ENCODE measurements around the gene CCDC33. TPM values are rescaled to one million over a fixed set of nuclear protein-coding genes. Genes with fewer than 3 reads are reported as not detected.
A peak's percentile ranks its signal among the peaks of the same experiment; 100 is the strongest.
"Not testable (repeated sequence)": the region's sequence is repeated elsewhere in the genome, so short reads cannot be mapped to it uniquely, and the experiment has no call there.

CCDC33 gene
- total RNA-seq, 1 experiment from 2014 or later, result not detected

DNA sequence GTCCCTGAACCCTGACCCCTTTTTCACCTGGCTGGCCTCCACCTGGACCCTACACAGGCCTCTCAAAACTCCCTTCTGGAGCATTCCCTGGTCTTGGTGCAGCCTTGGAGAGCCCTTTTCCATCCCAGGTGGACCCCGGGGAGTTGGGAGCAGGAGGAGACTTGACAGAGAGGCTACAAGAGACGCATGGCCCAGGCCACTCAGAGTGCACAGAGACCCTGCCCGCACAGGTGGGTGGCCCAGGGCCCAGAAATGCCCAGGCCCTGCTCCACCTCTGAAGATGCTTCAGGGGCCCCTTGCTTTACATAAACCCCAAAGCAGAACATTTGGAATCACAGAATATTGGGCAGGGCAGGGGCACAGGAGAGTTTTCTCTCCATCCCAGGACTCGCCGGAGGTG lies 97.0 kb downstream of the CCDC33 start:
- no peak for DNase-seq (ENCODE audit: low read depth)

DNA sequence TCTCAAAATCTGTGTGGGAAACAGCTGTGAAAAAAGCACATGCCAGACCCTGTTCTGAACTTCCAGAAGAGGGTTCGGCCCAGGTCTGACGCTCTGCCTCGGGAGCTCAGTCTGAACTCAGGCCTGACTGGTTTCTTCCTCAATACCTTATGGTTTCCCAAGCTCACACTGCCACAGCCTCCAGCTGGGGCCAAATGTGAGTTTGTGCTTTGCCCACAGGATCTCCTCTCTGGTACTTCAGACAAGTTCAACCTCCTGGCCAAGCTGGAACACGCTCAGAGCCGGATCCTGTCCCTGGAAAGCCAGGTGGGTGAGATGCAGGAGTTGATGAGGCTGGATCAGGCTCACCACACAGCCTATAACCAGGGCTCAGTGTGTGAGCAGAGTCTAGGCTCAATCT lies 97.5 kb downstream of the CCDC33 start:
- no peak for DNase-seq (ENCODE audit: low read depth)

DNA sequence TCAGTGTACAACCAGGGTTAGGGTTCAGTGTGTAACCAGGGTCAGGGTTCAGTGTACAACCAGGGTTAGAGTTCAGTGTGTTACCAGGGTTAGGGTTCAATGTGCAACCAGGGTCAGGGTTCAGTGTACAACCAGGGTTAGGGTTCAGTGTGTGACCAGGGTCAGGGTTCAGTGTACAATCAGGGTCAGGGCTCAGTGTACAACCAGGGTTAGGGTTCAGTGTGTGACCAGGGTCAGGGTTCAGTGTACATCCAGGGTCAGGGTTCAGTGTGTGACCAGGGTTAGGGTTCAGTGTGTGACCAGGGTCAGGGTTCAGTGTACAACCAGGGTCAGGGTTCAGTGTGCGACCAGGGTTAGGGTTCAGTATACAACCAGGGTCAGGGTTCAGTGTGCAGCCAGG lies 98.0 kb downstream of the CCDC33 start:
- no peak for DNase-seq (ENCODE audit: low read depth)

DNA sequence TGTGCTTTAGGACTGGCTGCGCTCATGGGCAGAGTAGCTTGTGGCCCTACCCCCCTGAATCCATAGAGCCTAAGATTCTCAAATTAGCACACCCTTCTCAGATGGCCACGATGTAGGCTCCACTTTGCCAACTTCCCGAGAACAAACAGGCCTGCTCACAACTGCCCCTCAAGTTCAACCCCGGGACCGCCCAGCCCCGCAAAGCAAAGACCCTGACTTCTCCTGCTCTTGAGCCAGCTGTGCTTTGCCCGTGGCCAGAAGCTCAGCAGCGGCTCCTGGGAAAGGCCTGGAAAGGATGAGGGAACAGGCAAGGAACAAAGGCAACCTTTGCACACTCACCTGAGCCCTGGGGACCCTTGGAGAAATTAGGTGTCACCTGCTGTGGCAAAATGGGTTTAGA lies 99.3 kb downstream of the CCDC33 start:
- DNase-seq (ENCODE audit: low read depth), result no peak

GRCh38 chr15:74336061-74337005 lies 100.2 kb downstream of the CCDC33 start:
- DNase-seq (ENCODE audit: low read depth), result peak; percentile 58

GRCh38 chr15:74337146-74337545 lies 101.0 kb downstream of the CCDC33 start:
- no peak for DNase-seq (ENCODE audit: low read depth)

DNA sequence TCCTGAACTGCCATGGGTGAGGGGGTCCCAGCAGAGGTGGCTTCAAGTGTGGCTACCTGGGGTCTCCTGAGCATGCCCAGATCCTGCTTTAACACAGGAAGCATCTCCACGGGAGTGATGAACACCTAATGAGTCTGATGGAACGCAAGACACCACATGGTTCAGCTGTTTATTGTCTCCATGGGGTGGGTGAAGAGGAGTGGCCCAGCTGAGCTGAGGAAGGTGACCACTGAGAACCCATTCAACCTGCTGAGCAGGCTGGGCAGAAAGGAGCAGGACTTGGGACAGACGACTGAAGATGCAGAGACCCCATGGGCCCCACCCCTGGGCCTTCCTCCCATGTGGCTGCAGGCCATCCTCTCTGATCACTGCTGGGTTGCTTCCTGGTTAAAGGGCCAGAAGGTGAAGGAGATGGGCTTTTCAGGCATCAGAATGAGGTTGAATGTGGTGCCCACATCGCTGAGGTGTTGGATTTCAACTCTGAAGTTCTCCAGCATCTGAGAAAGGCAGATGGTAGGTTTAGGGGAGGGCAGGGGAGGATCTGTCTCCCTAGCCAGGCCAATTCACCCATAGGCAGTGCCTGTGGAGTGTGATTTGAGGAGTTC lies 101.6 kb downstream of the CCDC33 start:
- no peak for DNase-seq (ENCODE audit: low read depth)

- no peak for DNase-seq (ENCODE audit: low read depth)
Observed at GRCh38 chr15:74338676-74339075, 102.5 kb downstream of the CCDC33 start.

DNA sequence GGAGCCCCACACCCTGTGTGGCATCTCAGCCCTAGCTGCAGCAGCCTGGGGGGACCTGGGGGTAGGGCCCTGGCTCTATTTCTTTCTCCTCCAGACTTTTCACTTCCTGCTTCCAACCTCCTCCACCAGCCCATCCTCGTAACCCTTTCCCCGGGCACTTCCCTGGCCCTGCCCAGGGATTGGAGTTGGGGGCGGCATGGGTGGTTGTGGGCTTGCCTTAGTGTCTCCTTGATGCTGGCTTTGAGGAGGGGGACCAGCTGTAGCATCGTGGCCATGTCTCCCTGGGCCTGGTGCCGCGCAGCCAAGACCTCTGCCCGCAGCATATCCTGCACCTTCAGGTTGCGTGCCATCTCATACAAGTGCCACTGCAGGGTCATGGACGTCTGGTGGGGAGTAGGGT lies 103.2 kb downstream of the CCDC33 start:
- no peak for DNase-seq (ENCODE audit: low read depth)

DNA sequence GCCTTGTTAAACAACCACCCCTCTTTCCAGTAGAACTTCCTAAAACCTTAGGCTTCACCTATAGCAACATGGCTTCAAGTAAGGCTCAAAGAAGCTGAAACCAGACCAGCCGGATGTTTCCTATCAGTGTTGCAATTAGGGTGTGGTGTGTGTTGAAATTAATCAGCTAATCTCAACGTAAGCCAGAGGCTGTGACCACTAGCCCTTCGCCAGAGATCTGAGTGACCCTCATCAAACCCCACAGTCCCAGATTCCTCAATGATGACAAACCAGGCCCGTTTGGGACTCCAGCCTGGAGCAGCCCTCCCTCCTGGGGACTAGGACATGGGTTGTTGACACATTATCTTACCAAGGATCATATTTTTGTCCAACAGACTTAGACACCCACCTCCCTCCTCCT lies 104.0 kb downstream of the CCDC33 start:
- no peak for DNase-seq (ENCODE audit: low read depth)

DNA sequence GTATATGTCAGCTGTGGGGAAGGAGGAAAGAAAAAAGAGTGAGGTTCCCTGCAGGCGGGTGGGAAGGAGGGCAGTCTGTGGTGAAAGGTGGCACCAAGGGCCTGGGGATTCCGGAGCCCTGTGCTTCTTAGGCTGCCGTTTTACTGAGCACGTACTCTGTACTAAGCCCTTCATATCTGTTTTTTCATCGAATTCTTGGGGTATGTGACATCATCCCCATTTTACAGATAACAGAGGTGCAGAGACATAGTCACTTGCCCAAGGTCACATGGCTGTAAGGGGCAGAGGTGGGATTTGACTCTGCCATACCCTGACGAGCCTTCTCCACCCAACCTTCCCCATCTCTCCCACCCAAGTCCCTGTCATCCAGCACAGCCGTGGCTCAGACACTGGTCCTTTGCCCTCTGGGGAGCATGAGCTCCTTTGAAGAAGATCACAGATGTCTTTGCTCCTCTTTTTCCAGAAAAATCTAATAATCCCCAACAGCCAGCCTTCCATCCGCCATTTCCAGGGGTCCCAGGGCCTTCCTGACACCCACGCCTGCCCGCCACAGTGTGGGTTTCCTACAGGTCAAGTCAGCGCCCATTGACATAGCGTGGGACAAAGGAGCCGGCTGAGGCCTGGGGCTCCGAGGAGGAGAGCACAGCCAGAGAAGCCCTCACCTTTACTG lies 107.1 kb downstream of the CCDC33 start:
- no peak for DNase-seq (ENCODE audit: low read depth)

- no peak for DNase-seq (ENCODE audit: low read depth)
Observed at GRCh38 chr15:74343797-74344127, 107.6 kb downstream of the CCDC33 start.

DNA sequence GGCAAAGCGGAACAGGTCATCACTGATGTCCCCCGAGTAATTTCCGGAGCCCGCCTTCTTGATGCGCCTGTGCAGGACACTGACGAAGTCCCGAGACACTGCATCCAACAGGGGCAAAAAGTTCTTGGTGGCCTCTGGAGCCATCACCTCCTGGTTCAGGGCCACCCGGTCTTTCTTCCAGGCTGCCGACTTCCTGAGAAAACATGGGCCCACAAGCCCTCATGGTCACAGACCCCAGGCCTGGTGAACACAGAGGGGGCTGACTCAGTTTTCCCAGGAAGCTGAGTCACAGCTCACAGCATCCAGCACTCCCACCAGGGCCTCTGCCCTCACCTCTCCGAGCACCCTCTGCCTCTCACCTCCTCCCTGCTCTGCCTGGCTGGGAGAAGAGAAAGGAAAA lies 108.9 kb downstream of the CCDC33 start:
- peak; percentile 83 for DNase-seq (ENCODE audit: low read depth)

- no peak for DNase-seq (ENCODE audit: low read depth)
Observed at GRCh38 chr15:74347757-74348250, 111.7 kb downstream of the CCDC33 start.

DNA sequence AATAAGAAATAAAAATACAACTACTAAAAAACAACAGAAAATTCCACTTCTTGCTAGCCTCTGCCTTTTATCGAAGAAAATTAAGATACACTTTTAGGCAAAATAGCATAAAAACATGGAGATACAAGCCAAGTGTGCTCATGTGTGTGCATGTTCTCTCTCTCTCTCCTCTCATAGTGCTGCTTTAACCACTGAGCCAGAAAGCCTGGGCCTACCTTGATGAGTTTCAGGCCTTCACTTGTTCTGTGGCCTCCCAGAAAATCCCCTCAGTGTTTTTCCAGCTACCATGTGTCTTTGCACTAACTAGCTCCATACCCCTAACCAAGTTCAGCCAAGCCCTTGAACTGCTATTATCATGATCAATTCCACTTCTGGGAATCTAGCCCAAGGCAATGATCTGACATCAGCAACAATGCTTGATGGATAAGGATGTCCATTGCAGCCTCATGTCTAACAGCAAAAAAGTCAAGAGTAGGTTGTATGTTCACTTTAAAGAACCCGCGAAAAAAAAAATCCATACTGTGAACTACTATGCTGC lies 113.2 kb downstream of the CCDC33 start:
- DNase-seq (ENCODE audit: low read depth), result no peak

GRCh38 chr15:74350295-74351275 lies 114.5 kb downstream of the CCDC33 start:
- DNase-seq (ENCODE audit: low read depth), result no peak

GRCh38 chr15:74351670-74352069 lies 115.5 kb downstream of the CCDC33 start:
- no peak for DNase-seq (ENCODE audit: low read depth)

DNA sequence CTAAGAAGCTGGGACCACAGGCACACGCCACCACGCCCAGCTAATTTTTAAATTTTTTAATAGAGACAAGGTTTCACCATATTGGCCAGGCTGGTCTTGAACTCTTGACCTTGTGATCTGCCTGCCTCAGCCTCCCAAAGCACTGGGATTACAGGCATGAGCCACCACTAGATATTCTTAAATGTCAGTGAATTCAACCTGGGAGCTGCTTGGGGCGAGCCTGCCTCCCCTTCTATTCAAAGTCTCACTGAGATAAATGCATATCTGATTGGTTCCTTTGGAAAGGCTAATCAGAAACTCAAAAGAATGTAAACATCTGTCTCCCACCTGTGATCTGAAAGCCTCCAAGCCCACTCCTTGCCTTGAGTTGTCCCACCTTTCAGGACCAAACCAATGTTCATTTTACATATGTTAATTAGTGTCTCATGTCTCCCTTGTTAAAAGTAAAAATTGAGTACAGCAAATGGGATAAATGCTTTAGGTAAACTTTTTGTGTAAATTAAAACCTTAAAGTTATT lies 116.3 kb downstream of the CCDC33 start:
- no peak for DNase-seq (ENCODE audit: low read depth)

GRCh38 chr15:74353992-74354391 lies 117.9 kb downstream of the CCDC33 start:
- DNase-seq (ENCODE audit: low read depth), result not testable (repeated sequence)

DNA sequence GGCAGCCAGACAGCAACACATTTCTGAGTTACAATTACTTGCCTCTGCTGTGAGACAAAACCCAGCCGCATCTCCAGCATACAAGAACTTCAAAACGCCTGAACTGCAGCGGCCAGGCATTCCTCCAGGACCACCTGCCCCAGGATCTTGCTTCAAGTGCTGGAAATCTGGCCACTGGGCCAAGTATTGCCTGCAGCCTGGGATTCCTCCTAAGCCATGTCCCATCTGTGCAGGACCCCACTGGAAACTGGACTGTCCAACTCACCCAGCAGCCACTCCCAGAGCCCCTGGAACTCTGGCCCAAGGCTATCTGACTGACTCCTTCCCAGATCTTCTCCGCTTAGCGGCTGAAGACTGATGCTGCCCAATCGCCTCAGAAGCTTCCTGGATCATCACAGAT lies 119.9 kb downstream of the CCDC33 start:
- DNase-seq (ENCODE audit: low read depth), result not testable (repeated sequence)
